Skin of body (tissue), 2 donors: ENCODE results near the gene MIPEP. TPM values are rescaled to one million over a fixed set of nuclear protein-coding genes. Genes with fewer than 3 reads are reported as not detected.

ENCODE experiments used
- DNase-seq: peaks from one replicate; lab custom pipeline; 2025; lab: John Stamatoyannopoulos, UW
- total RNA-seq: library from RNA; depleted of rRNA; stranded (reverse); fragments of >200 nt; gene quantifications from one replicate; pipeline ENCODE4 v1.2.3, GENCODE V29; 2014

Gene MIPEP
- total RNA-seq, 1 donor from 2014 or later: 23.9 TPM

DNA sequence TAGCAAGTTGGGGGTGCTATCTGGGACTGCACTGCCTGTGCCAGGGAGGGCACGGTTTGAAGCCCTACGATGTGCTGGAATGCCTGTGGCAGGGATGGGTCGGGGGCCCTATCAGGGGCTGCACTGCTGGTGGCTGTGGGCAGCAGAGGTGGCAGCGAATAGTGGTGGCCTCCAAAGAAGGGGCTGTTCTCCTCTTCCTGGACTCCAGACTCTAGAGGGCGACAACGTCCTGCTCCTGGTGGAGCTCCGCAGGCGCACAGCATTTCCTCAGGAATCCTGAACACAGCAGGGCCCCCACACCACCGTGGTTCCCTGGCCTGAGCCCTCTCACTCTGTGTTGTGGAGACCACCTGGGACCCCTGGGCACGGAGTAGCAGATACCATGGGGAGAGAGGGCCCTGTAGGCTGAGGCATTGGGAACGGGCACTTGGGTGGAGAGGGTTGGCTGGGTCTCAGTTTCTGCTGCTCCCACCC is 173.4 kb downstream of the MIPEP start:
- no peak for DNase-seq

DNA sequence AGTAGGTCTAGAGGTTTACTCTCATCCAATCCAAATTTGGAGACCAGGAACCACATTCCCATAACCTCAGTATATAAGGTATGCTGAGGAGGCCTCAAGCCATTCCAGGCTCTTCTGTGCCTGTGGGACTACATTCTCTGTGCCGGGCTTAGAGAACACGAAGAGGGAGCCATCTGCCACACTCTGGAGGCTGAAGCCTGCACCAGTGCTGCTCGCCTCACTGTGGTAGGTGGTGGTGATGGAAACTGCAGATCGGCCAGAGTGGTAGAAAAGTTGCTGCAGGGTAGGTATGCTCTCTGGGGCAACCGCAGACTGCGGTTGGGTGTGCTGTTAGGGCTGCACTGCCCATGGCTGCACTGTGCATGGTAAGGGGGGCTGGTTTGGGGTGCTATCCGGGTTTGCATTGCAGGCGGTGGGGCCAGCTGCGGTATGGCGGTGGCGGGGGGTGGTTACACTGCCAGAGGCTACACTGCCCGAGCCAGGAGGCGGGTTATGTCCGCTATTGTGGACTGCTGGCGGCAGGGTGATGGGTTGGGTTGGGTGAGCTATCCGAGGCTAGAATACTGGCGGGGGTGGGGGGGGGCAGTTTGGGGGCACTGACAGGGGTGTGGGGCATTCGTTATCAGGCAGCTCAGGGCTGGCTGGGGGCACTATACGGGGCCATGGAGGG is 174.0 kb downstream of the MIPEP start:
- DNase-seq: no peak

DNA sequence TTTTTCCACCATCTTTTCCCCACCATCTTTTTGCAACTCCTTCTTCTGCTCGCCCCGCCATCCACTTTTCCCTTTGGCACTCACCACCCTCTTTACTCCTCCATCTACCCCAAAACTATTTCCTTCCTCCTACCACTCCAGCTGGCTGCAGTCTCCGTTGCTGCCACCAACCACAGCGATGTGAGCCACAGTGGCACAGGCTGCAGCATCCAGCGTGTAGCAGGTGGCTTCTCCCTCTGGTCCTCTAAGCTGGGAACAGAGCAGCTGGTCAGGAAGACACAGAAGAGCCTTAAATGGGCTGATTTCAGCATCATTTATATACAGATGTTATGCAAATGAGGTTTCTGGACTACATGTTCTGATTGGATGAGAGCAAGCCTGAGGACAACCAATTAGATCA is 174.5 kb downstream of the MIPEP start:
- DNase-seq: no peak

DNA sequence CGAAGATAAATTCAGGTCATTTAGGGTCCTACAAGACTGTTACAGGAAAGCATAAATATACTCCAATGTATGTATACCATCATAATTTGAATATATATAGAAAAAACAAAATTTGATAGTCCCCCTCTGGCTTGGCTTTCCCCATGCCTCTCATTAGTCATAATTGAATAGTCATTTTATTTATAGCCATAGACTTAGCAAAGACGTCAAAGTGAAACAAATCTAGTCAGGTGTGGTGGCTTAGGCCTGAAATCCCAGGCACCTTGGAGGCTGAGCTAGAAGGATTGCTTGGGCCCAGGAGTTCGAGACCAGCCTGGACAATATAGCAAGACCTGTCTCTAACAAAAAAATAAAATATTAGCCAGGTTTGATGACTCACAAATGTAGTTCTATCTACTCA is 177.8 kb downstream of the MIPEP start:
- DNase-seq: no peak

DNA sequence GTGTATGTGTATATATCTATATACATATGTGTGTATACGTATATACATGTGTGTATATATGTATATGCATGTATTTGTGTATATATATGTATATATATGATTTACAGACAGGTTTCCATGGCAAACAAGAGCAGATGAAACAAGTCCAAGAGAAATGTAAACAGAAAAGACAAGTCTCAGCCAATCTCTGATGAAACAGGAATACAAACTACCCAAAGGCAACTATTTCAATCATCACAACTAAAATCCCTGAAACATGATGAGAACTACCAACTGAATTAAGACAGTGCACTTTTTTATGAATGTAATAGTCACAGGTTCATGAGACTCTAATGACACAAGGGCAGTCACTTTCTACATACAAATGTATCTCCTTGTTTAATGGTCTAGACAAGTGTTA is 178.8 kb downstream of the MIPEP start:
- DNase-seq: no peak

DNA sequence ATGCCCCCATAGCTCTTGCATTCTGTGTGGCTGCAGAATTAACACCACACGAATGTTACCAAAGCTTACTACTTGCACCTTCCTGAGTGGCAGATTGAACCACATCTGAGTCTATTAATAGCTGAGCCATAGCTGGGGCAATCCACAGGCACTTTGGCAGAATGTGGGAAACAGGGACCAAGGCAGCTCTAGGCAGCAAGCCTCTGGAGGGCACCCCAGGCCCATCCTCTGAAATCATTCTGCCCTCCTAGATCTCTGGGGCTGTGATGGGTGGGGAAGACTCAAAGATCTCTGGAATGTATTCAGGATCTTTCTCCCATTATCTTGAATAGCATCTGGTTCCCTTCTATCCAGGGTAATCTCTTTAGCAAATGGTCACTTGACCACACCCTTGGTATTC is 179.7 kb downstream of the MIPEP start:
- DNase-seq: no peak

DNA sequence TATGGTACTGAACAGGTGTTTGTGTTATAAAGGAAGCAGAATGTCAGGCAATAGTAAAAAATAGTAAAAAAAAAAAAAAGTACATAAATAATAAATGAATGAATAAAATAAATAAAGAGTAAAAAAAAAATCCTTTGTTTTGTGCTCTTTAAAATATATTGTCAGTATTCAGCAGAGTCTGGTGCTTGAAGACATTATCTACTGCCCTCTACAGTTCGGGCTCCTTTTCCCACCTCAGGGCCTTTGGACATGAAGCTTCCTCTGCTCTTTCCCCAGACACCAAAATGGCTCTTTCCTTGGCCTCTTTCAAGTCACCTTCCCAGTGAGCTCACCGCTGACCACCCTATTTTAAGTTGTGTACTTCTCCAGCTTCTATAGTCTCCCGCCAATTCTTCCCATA is 181.5 kb downstream of the MIPEP start:
- DNase-seq: no peak

DNA sequence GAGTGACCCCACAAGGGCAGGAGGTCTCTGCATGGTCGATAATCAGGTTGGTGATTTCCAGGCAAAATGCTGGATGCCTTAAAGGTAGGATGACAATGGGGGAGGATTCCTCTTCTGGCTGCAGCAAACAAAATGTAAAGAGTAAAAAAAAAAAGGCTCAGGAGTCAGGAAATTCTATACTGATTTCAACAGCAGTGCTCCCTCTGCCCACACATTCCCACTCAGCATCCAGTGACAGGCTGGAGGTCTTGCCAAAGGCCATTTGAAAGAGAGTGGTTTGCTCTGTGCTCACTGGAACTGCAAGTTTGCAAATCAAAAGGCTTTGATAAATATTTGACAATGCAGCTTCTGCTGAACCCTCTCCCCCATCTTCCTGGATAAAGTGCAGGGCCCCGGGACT is 183.6 kb downstream of the MIPEP start:
- DNase-seq: no peak

DNA sequence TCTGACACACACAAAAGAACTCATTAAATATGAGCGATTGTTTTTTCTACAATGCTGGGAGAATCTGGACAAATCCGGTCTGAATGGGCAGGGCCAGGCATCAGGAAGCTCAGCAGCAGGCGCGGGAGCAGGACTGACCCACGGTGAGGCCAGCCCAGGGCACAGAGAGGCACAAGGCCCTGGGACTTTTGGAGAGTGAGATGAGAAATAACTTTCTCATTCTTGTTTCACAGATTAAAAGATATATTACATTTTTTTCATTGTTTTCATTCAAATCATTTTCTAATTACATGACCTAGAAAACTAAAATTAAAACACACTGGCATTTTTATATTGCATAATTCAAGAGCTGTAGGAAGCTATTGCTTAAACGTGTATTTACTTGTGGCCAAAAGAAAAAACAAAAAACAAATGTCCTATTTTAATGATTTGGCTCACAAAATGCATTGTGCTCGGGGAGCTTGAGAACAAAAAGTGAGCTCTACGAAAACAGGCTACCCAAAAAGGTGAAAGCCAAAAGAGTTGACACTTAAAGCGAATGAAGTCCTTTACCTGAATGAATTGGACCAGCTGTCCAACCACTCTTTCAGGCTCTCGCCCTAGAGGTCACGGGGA is 185.8 kb downstream of the MIPEP start:
- DNase-seq: no peak

DNA sequence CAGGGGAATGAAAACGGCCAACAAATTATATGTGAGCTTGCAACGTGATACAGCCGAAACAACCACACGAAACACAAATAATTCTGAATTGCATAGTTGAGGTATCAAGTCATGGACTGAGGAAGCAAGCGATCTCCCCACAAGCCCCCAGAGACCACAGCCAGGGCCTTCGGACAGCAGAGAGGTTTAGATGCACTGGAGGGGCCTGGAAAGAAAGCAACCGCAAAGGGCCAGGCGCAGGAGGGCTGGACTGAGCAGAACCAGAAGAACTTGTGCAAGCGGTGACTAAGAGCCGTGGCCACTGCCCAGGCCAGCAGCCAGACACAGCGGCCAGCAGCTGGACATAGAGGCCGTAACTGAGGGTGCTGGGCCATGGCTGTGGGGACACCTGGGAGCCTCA is 187.6 kb downstream of the MIPEP start:
- DNase-seq: no peak

DNA sequence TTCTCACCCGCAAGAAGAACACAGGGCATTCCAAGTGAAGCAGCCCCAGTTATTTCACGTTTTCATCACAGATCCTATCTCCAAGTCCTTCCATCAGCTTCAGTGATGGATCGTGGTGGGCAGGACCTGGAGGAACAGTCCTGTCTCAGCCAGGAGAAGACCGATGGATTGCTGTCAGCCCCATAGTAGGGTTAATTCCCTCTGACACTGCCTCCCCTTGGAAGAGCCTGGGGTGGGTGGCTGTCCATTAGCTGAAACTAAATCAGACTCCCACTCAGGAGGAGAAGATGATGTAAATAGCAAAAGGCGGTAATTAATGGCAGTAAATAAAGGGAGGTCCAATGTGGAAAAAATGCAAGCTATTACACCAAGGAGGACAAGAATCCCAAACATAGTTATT is 188.0 kb downstream of the MIPEP start:
- DNase-seq: no peak

DNA sequence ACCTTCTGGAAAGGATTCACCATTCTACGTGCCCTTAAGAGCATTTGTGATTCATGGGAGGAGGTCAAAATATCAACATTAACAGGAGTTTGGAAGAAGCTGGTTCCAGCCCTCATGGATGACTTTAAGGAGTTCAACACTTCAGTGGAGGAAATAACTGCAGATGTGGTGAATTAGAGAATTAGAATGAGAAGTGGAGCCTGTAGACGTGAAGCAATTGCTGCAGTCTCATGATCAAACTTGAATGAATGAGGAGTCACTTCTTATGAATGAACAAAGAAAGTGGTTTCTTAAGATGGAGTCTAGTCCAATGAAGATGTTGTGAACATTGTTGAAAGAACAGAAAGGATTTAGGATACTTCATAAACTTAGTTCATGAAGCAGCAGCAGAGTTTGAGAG is 189.9 kb downstream of the MIPEP start:
- DNase-seq: no peak

DNA sequence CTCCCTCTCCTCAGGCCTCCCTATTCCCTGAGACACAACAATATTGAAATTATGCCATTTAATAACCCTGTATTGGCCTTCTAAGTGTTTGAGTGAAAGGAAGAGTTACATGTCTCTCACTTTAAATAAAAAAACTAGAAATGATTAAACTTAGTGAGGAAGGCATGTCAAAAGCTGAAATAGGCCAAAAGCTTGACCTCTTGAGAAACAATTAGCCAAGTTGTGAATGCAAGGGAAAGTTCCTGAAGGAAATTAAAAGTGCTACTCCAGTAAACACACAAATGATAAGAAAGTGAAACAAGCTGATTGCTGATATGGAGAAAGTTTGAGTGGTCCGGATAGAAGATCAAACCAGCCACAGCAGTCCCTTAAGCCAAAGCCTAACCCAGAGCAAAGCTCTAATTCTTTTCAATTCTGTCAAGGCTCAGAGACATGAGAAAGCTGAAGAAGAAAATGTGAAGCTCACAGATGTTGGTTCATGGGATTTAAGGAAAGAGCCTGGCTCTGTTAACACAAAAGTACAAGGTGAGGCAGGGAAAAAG is 191.4 kb downstream of the MIPEP start:
- no peak for DNase-seq

DNA sequence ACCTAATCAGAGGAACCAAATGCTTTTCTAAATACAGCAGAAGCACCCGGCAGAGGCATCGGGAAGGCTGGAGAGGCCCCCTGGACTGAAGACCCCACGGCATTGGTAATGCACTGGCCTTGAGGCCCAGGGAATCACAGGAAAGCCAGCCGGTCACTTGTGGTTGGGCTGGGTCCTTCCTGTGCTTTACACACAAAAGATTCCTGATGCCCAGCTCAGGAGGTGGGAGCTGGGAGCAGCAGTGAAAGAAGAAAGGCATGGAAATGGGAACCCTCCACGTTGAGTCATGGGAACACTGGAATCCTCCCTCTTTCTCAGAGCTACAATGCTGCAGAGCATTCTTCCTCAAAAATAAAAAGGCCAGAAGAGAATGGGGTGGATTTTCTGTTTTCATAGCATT is 192.6 kb downstream of the MIPEP start:
- DNase-seq: no peak

DNA sequence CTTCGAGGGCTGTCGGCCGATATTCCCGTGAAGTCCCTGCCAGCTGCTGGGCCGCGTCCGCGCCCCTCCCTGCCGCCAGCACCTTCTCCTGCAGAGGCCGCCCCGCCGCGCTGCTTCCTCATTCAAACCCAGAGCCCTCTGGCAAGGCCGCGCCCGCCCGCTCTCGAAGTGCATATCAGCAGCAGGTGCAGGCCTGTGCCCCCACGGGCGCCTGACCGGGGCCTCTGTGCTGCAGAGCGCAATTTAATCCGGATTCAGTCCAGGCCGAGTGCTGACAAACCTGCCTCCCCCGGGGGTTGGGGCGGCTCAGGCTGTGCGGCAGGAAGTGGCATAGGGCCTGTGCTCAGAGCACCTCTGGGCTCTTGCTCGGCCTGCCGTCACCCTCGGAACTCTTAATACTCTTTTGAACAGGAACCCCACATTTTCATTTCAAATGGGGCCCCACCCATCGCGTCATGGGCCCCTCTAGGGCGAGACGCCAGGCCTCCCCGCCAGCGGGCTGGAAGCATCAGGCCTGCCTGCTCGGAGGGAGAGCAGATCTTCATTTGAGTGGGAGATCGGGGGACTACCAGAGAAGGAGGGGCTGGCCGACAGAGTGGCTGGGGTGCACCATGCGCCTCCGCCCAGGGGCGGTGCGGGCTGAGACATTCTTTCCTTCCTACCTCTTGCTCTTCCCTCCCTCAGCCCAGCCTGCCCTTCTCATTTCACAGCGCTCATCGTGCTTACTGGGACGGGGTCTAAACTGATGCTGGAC is 193.3 kb downstream of the MIPEP start:
- DNase-seq: no peak

DNA sequence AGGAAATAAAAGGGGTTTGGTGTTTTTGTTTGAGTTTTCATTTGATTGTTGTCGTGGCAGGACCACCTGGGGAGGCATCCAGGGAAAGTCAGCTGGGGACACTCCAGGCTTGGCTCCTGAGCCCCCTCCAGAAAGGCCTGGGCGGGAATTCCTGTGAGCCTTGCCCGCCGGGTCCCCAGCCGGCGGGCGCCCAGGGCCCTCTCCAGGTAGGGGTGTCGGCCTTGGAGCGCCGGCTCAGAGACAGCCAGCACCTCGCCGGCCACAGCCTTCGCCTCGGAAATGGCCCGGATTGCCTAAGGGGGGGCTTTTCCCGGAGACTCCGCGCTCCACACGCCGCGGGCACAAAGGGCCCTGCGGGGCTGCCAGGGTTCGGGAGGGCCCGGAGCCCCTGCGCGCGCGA is 194.0 kb downstream of the MIPEP start:
- DNase-seq: no peak

DNA sequence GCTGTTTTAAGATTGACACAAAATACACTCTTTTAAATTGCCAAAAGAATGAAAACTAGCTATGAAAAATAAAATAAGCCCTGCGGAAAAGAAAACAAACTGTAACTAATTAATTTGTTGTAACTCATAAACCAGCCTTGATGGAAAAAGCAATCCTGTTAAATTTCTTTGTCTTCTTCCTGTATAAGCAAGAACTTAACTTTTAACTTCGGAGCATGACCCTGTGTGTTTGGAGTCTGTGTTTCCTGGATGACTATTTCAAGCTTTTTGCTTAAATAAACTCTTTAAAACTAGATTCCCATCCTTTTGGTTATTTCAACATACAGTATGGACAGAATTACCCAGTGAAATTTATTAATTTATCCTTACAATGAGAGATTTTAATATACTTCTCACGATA is 196.4 kb downstream of the MIPEP start:
- no peak for DNase-seq

DNA sequence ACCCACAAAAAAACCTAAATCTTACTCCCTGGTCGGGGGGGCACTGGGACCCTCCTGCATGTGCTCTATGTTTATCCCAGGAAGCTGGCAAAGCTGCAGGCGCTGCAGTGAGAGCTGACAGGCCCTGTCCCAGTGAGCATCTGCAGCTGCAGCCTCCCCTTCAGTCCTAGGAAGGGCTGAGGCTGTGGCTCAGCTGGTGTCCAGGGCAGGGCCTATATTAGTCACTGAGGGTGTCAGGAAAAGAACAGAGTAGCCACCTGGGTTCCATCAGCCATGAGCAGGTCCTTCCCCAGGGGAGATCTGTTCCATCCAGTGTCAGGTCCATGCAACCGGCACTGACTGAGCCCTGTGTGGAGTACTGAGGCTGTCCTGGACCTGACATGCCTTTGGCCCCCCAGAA is 198.5 kb downstream of the MIPEP start:
- no peak for DNase-seq

DNA sequence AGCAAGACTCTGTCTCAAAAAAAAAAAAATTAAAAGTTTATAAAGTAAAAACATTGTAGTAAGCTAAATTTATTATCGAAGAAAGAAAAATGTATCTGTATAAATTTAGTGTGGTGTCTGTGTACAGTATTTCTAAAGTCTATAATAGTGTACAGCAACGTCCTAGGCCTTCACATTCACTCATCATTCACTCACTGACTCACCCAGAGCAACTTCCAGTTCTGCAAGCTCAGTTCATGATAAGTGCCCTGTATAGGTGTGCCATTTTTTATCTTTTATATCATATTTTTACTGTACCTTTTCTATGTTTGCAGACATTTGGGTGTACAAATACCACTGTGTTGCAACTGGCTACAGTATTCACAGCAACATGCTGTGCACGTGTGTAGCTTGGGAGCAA is 200.9 kb downstream of the MIPEP start:
- no peak for DNase-seq

DNA sequence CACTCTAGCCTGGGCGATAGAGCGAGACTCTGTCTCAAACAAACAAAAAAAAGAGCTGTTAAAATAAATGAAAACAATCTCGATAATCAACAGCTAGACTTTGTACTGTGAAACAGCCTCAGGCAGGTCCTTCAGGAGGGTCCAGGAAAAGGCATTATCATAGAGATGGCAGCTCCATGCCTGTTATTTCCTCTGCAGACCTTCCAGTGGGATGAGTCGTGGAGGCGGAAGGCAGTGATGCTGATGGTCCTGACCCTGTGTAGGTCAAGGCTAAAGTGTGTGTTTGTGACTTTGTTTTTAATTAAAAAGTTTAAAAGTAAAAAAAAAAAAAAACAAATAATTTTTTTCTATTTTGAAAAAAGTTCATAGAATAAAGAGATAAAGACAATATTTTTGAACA is 201.6 kb downstream of the MIPEP start:
- DNase-seq: no peak

DNA sequence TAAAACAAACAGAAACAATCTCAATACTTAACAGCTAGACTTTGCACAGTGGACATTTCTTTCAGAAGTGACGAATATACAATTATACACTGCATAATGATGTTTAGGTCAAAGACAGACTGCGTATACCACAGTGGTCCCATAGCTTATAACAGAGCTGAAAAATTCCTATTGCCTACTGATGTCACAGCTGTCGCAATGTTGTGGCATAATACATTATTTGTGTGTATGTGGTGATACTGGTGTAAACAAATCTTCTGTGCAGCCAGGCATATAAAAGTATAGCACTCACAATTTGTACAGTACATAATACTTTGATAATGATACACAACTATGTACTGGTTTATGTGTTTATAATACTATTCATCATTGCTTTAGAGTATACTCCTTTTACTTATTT is 202.3 kb downstream of the MIPEP start:
- no peak for DNase-seq

DNA sequence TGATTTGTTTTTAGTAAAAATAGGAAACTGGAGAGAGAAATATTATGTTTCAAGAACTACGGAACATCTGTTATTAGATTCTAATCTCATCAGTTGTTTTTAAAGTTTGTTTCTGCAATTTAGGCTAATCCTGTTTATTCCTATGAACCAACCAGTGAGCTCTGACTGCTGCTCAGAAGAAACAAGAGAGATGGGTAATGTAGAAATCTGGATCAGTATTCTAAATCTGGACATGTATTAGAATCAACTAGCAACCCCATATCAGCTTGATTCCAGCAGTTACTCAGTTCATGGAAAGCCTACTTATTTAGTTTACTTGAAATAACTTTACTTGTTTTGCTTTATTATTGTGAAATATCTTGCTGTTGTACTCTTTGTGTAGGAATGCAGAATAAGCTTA is 203.8 kb downstream of the MIPEP start:
- no peak for DNase-seq

DNA sequence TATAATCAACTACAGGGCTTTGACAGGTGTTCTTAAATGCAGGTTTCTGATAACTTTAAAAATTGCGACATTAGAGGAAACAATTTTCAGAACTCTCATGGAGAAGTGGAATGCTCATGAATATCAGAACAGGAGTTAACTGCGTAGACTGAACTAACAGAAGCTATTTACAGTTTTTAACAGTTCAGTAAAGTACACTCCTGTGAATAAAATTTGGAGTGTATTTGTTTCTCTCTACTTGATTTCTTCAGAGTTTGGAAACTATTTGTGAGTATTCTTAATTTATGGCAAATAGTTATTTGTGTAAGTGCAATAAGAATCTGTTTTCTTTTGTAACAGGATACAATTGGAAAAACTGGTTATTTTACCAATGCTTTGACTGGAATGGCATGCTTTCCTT is 204.6 kb downstream of the MIPEP start:
- no peak for DNase-seq
